GM18499 (cell line): ENCODE measurements around the gene SEMA7A.
"Not testable (repeated sequence)": the region's sequence is repeated elsewhere in the genome, so short reads cannot be mapped to it uniquely, and the experiment has no call there.

Source experiments
- ATAC-seq: cut with Tn5 transposase; IDR thresholded peaks from one replicate; pipeline ENCODE4 v1.9.1; 2021; ENCODE audit warnings: moderate number of reproducible peaks; ENCODE audit not compliant: insufficient read depth, unreplicated experiment

Gene SEMA7A

GRCh38 chr15:74377831-74378766, 55.7 kb downstream of the SEMA7A start:
- ATAC-seq, result no peak

GRCh38 chr15:74376825-74377581, 56.8 kb downstream of the SEMA7A start:
- ATAC-seq, result no peak

- ATAC-seq, result no peak
Observed at GRCh38 chr15:74376226-74376625, 57.5 kb downstream of the SEMA7A start.

GRCh38 chr15:74375303-74375693, 58.5 kb downstream of the SEMA7A start:
- ATAC-seq, result no peak

GRCh38 chr15:74374648-74375302, 59.0 kb downstream of the SEMA7A start:
- ATAC-seq, result no peak

GRCh38 chr15:74373731-74374647, 59.8 kb downstream of the SEMA7A start:
- no peak for ATAC-seq

- ATAC-seq, result no peak
Observed at GRCh38 chr15:74373056-74373650, 60.6 kb downstream of the SEMA7A start.

- ATAC-seq, result no peak
Observed at GRCh38 chr15:74370471-74370870, 63.3 kb downstream of the SEMA7A start.

GRCh38 chr15:74369756-74370155, 64.0 kb downstream of the SEMA7A start:
- no peak for ATAC-seq

- no peak for ATAC-seq
Observed at GRCh38 chr15:74369084-74369745, 64.5 kb downstream of the SEMA7A start.

GRCh38 chr15:74368121-74368520, 65.6 kb downstream of the SEMA7A start:
- no peak for ATAC-seq

- no peak for ATAC-seq
Observed at GRCh38 chr15:74367296-74367854, 66.4 kb downstream of the SEMA7A start, which contains the start of gene CYP11A1. Gene CYP11A1 (minus strand): TSS chr15:74367646. CDS start chr15:74367585, 61 bp downstream.

GRCh38 chr15:74365598-74366445, 67.9 kb downstream of the SEMA7A start:
- ATAC-seq, result no peak

- no peak for ATAC-seq
Observed at GRCh38 chr15:74364936-74365597, 68.7 kb downstream of the SEMA7A start.

GRCh38 chr15:74362482-74362881, 71.3 kb downstream of the SEMA7A start:
- ATAC-seq, result no peak

- ATAC-seq, result not testable (repeated sequence)
Observed at GRCh38 chr15:74360855-74361254, 72.9 kb downstream of the SEMA7A start.

- not testable (repeated sequence) for ATAC-seq
Observed at GRCh38 chr15:74359376-74359775, 74.4 kb downstream of the SEMA7A start.
